PC-3 (cell line): Measurements from ENCODE around the gene TOGARAM2.

ENCODE experiments used
- EZH2 ChIP-seq: fragments of 300-600 bp; sonication (generic); IDR thresholded peaks from one replicate; pipeline ENCODE4 v1.6.1; 2017; ENCODE audit warnings: antibody characterized with exemption, mild to moderate bottlenecking, low read length; ENCODE audit not compliant: unreplicated experiment
- EZH2phosphoT487 ChIP-seq: fragments of 300-600 bp; sonication (generic); IDR thresholded peaks from 2 replicates; pipeline ENCODE4 v1.6.1; 2018; ENCODE audit warnings: mild to moderate bottlenecking, antibody characterized with exemption, low read length, borderline replicate concordance
- TF ChIP-seq, protein P1 (sequence below): fragments of 300-600 bp; sonication (generic); conservative IDR thresholded peaks from 2 replicates; pipeline ENCODE4 v1.5.1; 2017; ENCODE audit warnings: antibody characterized with exemption, low read depth, mild to moderate bottlenecking, low read length

DNA sequence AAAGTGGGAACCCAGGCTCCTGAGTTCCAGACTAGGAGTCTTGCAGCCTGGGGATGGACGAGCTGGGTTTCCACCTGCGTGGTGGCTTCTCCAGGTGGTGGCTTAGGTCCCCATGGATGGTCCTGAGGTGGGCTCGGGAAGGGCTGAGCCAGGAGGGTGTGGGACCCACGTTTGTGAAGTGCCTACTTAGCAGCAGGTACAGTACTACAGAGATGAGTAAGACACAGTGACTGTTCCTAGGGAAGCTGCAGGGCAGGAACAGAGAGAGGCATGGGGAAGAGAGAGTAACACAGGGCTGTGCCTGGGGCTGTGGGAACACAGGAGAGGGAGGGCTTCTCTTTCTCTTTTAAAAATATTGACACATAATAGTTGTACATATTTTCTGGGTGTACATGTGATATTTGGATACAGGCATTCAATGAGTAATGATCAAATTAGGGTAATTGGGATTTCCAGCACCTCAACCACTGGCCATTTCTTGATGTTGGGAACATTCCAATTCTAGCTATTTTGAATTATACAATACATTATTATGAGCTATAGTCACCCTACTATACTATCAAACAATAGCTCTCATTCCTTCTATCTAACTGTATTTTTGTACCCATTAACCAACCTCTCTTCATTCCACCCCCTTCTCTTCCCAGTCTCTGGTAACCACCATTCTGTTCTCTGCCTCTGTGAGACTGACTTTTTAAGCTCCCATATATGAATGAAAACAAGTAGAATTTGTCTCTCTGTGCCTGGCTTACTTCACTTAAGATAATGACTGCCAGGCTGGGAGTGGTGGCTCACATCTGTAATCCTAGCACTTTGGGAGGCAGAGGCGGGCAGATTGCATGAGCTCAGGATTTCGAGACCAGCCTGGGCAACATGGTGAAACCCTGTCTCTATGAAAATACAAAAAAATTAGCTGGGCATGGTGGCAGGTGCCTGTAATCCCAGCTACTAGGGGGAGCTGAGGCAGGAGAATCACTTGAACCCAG is 15.0 kb downstream of the TOGARAM2 start:
- TF ChIP-seq EZH2 (no peak), EZH2phosphoT487 (no peak)
- TF ChIP-seq, protein P1, sequence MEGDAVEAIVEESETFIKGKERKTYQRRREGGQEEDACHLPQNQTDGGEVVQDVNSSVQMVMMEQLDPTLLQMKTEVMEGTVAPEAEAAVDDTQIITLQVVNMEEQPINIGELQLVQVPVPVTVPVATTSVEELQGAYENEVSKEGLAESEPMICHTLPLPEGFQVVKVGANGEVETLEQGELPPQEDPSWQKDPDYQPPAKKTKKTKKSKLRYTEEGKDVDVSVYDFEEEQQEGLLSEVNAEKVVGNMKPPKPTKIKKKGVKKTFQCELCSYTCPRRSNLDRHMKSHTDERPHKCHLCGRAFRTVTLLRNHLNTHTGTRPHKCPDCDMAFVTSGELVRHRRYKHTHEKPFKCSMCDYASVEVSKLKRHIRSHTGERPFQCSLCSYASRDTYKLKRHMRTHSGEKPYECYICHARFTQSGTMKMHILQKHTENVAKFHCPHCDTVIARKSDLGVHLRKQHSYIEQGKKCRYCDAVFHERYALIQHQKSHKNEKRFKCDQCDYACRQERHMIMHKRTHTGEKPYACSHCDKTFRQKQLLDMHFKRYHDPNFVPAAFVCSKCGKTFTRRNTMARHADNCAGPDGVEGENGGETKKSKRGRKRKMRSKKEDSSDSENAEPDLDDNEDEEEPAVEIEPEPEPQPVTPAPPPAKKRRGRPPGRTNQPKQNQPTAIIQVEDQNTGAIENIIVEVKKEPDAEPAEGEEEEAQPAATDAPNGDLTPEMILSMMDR = no peak
